ENCODE measurements around the gene CNIH1. TPM values are rescaled to one million over a fixed set of nuclear protein-coding genes. Genes with fewer than 3 reads are reported as not detected.

Gene CNIH1
- total RNA-seq = 100 to 1,000 TPM; 124 to 145 TPM
- polyA plus RNA-seq (ENCODE audit: insufficient read length in 6 of 6) = 100 to 1,000 TPM; 119 to 139 (median 129) TPM
- long read RNA-seq, donor 1, full-length matches to known transcripts = 57 of 57 reads
- long read RNA-seq, donor 1, partial matches to known transcripts = 0 of 57 reads
- long read RNA-seq, donor 1, other reads (novel, unspliced or antisense) = 0 of 57 reads
- long read RNA-seq, donor 2, full-length matches to known transcripts = 64 of 64 reads
- long read RNA-seq, donor 2, partial matches to known transcripts = 0 of 64 reads
- long read RNA-seq, donor 2, other reads (novel, unspliced or antisense) = 0 of 64 reads
- long read RNA-seq, donor 3, full-length matches to known transcripts = 63 of 63 reads
- long read RNA-seq, donor 3, partial matches to known transcripts = 0 of 63 reads
- long read RNA-seq, donor 3, other reads (novel, unspliced or antisense) = 0 of 63 reads
- long read RNA-seq, donor 4, full-length matches to known transcripts = 59 of 65 reads
- long read RNA-seq, donor 4, partial matches to known transcripts = 0 of 65 reads
- long read RNA-seq, donor 4, other reads (novel, unspliced or antisense) = 6 of 65 reads
- long read RNA-seq, donor 5, full-length matches to known transcripts = 75 of 75 reads
- long read RNA-seq, donor 5, partial matches to known transcripts = 0 of 75 reads
- long read RNA-seq, donor 5, other reads (novel, unspliced or antisense) = 0 of 75 reads
- long read RNA-seq, donor 6, full-length matches to known transcripts = 66 of 66 reads
- long read RNA-seq, donor 6, partial matches to known transcripts = 0 of 66 reads
- long read RNA-seq, donor 6, other reads (novel, unspliced or antisense) = 0 of 66 reads
- long read RNA-seq, donor 7, full-length matches to known transcripts = 42 of 42 reads
- long read RNA-seq, donor 7, partial matches to known transcripts = 0 of 42 reads
- long read RNA-seq, donor 7, other reads (novel, unspliced or antisense) = 0 of 42 reads
- long read RNA-seq, donor 8, full-length matches to known transcripts = 37 of 37 reads
- long read RNA-seq, donor 8, partial matches to known transcripts = 0 of 37 reads
- long read RNA-seq, donor 8, other reads (novel, unspliced or antisense) = 0 of 37 reads
- long read RNA-seq, donor 9 = 0 reads
- long read RNA-seq, donor 10, full-length matches to known transcripts = 37 of 39 reads
- long read RNA-seq, donor 10, partial matches to known transcripts = 1 of 39 reads
- long read RNA-seq, donor 10, other reads (novel, unspliced or antisense) = 1 of 39 reads
- long read RNA-seq, donor 11, full-length matches to known transcripts = 69 of 69 reads
- long read RNA-seq, donor 11, partial matches to known transcripts = 0 of 69 reads
- long read RNA-seq, donor 11, other reads (novel, unspliced or antisense) = 0 of 69 reads
- long read RNA-seq, donor 12, full-length matches to known transcripts = 49 of 49 reads
- long read RNA-seq, donor 12, partial matches to known transcripts = 0 of 49 reads
- long read RNA-seq, donor 12, other reads (novel, unspliced or antisense) = 0 of 49 reads

DNA sequence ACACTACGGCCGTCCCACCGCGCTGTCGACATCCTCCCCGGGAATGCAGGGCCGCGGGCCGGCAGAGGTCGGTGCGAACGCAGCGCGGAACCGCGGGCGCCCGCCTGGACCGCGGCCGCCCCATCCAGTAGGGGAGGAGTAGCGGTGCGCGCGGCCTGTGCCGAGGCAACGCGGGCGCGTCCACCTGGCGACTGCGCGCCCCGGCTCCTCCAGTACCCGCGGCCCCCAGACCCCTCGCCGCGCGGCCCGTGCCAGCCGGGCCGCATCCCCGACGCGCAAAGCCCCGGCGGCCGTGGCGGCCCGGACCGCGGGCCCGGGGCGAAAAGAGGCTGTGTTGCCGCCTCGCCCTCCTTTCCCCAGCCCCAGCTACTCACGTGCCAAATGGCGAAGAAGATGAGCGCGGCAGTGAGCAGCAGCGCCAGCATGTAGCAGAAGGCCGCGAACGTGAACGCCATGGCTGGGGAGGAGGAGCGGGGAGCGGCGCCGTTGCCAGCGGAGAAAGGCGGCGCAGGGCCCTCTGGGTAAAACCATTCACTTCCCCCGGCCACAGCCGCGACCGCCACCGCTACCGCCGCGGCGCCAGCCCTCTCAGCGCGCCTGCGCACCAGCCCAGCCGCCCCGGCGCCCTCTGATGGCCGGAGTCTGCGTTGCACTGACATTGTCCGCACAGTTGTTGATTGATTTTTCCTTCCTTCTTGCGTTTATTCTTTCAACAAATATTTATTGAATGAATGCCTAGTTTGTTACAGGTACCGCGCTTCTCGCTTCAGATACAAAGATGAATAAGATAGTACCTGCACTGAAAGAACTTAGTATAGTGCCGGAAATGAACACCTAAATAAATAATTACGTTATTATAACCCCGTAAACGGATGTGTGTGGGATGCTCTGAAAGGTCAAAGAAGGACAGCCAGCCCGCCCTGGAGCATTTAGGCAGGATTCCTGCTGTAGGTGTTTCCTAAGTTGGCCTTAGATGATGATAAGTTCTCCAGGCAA lies at the start of gene CNIH1:
Gene CNIH1, minus strand, starts transcription at position 502 of the 996 bp plus-strand sequence. Its CDS starts 47 bp downstream, at position 455.
- DNase-seq = peak; percentile 93 to 99 (median 94)

DNA sequence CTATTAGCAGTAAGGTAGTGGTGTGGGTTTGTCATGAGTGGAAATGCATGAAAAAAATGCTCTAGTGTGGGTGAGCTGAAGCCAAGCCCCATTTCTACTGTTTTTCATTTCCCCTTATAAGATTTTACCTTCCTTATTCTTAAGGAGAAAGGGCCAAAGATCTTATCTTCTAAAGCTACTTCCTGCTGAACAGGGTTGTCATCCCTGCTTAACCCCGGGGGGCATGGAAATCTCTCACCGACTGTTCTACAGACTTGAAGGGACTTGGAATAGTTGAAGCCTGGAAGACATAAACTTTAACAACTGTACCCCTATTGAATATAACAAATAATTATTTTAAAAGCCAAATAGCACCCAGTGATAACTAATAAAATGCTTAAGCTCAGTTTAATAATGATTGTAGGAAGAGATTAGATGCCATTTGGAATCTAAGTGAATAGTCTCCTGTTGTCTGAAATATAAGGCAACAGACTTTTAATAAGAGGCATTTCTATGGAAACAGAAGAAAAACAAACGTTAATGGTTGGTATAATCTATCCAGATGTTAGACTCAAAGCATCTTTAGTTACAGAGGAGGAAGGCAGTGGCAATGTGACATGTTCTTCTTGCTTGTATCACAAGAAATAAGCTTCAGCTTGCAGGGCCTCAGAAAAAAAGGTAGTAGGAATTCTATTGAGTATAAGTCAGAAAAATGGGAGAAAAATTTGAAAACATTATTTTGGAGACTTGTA lies 49.4 kb upstream of the CNIH1 start:
- no peak for DNase-seq
- TF ChIP-seq, protein P1, sequence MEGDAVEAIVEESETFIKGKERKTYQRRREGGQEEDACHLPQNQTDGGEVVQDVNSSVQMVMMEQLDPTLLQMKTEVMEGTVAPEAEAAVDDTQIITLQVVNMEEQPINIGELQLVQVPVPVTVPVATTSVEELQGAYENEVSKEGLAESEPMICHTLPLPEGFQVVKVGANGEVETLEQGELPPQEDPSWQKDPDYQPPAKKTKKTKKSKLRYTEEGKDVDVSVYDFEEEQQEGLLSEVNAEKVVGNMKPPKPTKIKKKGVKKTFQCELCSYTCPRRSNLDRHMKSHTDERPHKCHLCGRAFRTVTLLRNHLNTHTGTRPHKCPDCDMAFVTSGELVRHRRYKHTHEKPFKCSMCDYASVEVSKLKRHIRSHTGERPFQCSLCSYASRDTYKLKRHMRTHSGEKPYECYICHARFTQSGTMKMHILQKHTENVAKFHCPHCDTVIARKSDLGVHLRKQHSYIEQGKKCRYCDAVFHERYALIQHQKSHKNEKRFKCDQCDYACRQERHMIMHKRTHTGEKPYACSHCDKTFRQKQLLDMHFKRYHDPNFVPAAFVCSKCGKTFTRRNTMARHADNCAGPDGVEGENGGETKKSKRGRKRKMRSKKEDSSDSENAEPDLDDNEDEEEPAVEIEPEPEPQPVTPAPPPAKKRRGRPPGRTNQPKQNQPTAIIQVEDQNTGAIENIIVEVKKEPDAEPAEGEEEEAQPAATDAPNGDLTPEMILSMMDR (IDR thresholded peaks at IDR 0.05) = no peak
- intact Hi-C loops (cut with DNase I) = no loop called here
- no peak for ATAC-seq
- H3K4me1 ChIP-seq = peaks cover 17 to 35% of the 10 kb centered on the region in 2 donors
- H3K9me3 ChIP-seq = no peaks in the 10 kb centered on the region
- H3K27me3 ChIP-seq = no peaks in the 10 kb centered on the region
- no peak overlapping the region for H3K4me3 ChIP-seq
- no peak overlapping the region for H3K27ac ChIP-seq
- no peaks in the 10 kb centered on the region for H3K36me3 ChIP-seq

More for the DNA sequence above, at the start of gene CNIH1:
- H3K4me3 ChIP-seq = peak within 1 kb of the TSS; percentile 49 to 70
- peaks cover 11 to 55% of the 10 kb centered on the region in 2 donors for H3K4me1 ChIP-seq
- H3K27ac ChIP-seq = peak within 1 kb of the TSS; percentile 92 to 94
- TF ChIP-seq, protein P1 (IDR thresholded peaks at IDR 0.05) = peak; percentile 89 to 91
- peak; percentile 97 for ATAC-seq
- H3K27me3 ChIP-seq = no peaks in the 10 kb centered on the region
- no peaks in the 10 kb centered on the region for H3K9me3 ChIP-seq
- H3K36me3 ChIP-seq = no peaks in the 10 kb centered on the region
- intact Hi-C loops (cut with DNase I) = no loop called here

DNA sequence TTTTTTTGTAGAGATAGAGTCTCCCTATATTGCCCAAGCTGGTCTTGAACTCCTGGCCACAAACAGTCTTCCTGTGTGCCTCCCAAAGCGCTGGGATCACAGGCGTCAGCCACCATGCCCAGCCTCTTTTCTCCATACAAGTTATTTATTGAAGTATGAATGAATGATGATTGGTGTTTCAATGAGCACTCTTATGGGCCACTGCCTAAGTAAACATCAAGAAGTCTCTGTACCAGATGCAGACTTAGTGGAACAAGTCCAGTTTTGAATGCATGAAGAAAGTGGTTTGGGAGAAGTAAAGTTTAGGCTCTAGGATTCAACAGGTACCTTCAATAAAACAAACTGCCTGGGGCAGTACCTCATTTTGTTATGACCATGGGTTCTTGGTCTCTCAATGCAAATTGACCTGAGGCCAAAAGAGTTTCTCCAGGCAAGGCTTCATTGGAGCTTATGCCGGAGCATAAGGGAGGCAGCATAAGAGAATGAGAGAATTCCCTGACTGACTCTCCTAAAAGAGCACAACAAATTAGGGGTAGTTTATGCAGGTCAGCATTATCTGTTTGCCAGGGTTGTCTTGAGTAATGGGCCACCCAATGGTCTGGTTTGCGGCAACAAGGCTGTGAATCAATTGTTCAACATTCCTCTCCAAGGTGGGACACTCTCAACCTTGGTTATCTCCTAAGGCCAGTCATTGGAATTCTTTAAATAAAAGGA lies 48.7 kb upstream of the CNIH1 start:
- Histone ChIP-seq H3K27ac (peak overlapping the region in 1 of 2 donors; percentile 91), H3K4me1 (peaks cover 17 to 41% of the 10 kb centered on the region in 2 donors), H3K36me3 (no peaks in the 10 kb centered on the region), H3K4me3 (peak overlapping the region in 1 of 2 donors; percentile 72), H3K27me3 (no peaks in the 10 kb centered on the region), H3K9me3 (no peaks in the 10 kb centered on the region)
- intact Hi-C loops (cut with DNase I) = no loop called here
- ATAC-seq = no peak
- DNase-seq = no peak
- TF ChIP-seq, protein P1 (IDR thresholded peaks at IDR 0.05) = no peak
